Suprapubic skin (tissue), 3 donors: ENCODE results near the gene ZBTB8OS.

Experiments
- CTCF ChIP-seq, 2 donors: fragments of 200-600 bp in 1 of 2; fragments of 450-650 bp in 1 of 2; sonication (generic) in 1 of 2; IDR thresholded peaks; one replicate each; pipeline ENCODE4 v1.5.1; 2016 to 2019; ENCODE audit warnings: antibody characterized with exemption in 2 of 2, mild to moderate bottlenecking in 1 of 2, moderate library complexity in 1 of 2
- EP300 ChIP-seq: sonication (generic); formaldehyde crosslinking; IDR thresholded peaks from one replicate; pipeline ENCODE4 v1.6.1; 2017; ENCODE audit warnings: antibody characterized with exemption

GRCh38 chr1:32652244-32652962 lies 2.1 kb upstream of the ZBTB8OS start:
- TF ChIP-seq CTCF (IDR thresholded peaks at IDR 0.05) = no peak
- no peak for TF ChIP-seq EP300
